ENCODE measurements around the gene PITPNB.

Gene PITPNB

GRCh38 chr22:27843441-27843840 is 75.6 kb downstream of the PITPNB start:
- no peak for TF ChIP-seq CTCF (conservative IDR thresholded peaks at IDR 0.05; ENCODE audit: low read length)
- no peak overlapping the region for H3K4me3 ChIP-seq (ENCODE audit: low read length)
- DNase-seq (ENCODE audit: low read depth) = no peak

- no peak; the same call in 1 of the 2 replicates for TF ChIP-seq CTCF (conservative IDR thresholded peaks at IDR 0.05; ENCODE audit: low read length)
Measured at GRCh38 chr22:27842669-27843431, 76.2 kb downstream of the PITPNB start.

GRCh38 chr22:27842201-27842600 is 76.9 kb downstream of the PITPNB start:
- TF ChIP-seq CTCF (conservative IDR thresholded peaks at IDR 0.05; ENCODE audit: low read length) = no peak
- H3K4me3 ChIP-seq (ENCODE audit: low read length) = no peak overlapping the region
- no peak for DNase-seq (ENCODE audit: low read depth)

More at GRCh38 chr22:27842669-27843431, 76.2 kb downstream of the PITPNB start:
- H3K4me3 ChIP-seq (ENCODE audit: low read length) = no peak overlapping the region
- DNase-seq (ENCODE audit: low read depth) = peak; percentile 94

- TF ChIP-seq CTCF (conservative IDR thresholded peaks at IDR 0.05; ENCODE audit: low read length) = no peak
- no peak overlapping the region for H3K4me3 ChIP-seq (ENCODE audit: low read length)
- no peak for DNase-seq (ENCODE audit: low read depth)
Measured at GRCh38 chr22:27840436-27840835, 78.6 kb downstream of the PITPNB start.

GRCh38 chr22:27839057-27839660 is 79.9 kb downstream of the PITPNB start:
- TF ChIP-seq CTCF (conservative IDR thresholded peaks at IDR 0.05; ENCODE audit: low read length) = no peak
- no peak for DNase-seq (ENCODE audit: low read depth)
- H3K4me3 ChIP-seq (ENCODE audit: low read length) = no peak overlapping the region

- H3K4me3 ChIP-seq (ENCODE audit: low read length) = no peak overlapping the region
- DNase-seq (ENCODE audit: low read depth) = peak; percentile 81
Measured at GRCh38 chr22:27836181-27836580, 82.9 kb downstream of the PITPNB start.

More at GRCh38 chr22:27836181-27836580, 82.9 kb downstream of the PITPNB start:
- no peak for TF ChIP-seq CTCF (conservative IDR thresholded peaks at IDR 0.05; ENCODE audit: low read length)
